T-cell (primary cell): ENCODE data around the gene SDHAF2. TPM values are rescaled to one million over a fixed set of nuclear protein-coding genes. Genes with fewer than 3 reads are reported as not detected.

Experiments
- ATAC-seq, 4 experiments: fragments of 200-7000 bp in 3 of 4; fragments of 150-1000 bp in 1 of 4; cut with Tn5 transposase; replicated peaks in 1 of 4; 1 replicate in 3 of 4; 2 replicates in 1 of 4; pipeline ENCODE4 v1.10.0; 2021; ENCODE audit warnings: moderate library complexity in 3 of 4, mild to moderate bottlenecking in 2 of 4, moderate number of reproducible peaks in 1 of 4
- CTCF ChIA-PET, 2 donors: fragments of 300-600 bp; sonication (Branson Sonifier 250); formaldehyde crosslinking; loops; one replicate each; lab custom pipeline; 2022; ENCODE audit warnings: antibody characterized with exemption in 2 of 2; lab: Charles Lee
- POLR2A ChIA-PET, 2 donors: fragments of 300-600 bp; sonication (Branson Sonifier 250); formaldehyde crosslinking; loops; one replicate each; lab custom pipeline; 2022; ENCODE audit warnings: antibody characterized with exemption in 2 of 2; lab: Charles Lee
- DNase-seq, 35 experiments: peaks; one replicate each; pipeline versions ENCODE4 v3.0.0 to v3.0.0-alpha.2; 2013 to 2023
- H3K27ac ChIP-seq: one replicate; pipeline ENCODE4 v1.5.1; 2013; ENCODE audit warnings: low read length
- H3K27me3 ChIP-seq, 2 experiments: replicated peaks in 1 of 2; 1 replicate in 1 of 2; 2 replicates in 1 of 2; pipeline versions ENCODE4 v1.6.1 to v1.7.0; 2013; ENCODE audit warnings: low read length in 1 of 2, mixed read lengths in 1 of 2; ENCODE audit not compliant: control insufficient read depth in 2 of 2, insufficient read depth in 2 of 2; ENCODE audit errors: extremely low read depth in 1 of 2
- H3K36me3 ChIP-seq, 2 donors: 1 replicate in 1 of 2; 2 replicates in 1 of 2; pipeline versions ENCODE4 v1.6.1 to v1.7.0; 2013; ENCODE audit warnings: low read length in 1 of 2; ENCODE audit not compliant: control insufficient read depth in 2 of 2, insufficient read depth in 1 of 2; ENCODE audit errors: extremely low read depth in 1 of 2
- H3K4me1 ChIP-seq, 2 experiments: 1 replicate in 1 of 2; 2 replicates in 1 of 2; pipeline versions ENCODE4 v1.6.1 to v1.7.0; 2013; ENCODE audit warnings: low read length in 2 of 2, mixed read lengths in 1 of 2; ENCODE audit not compliant: insufficient read depth in 2 of 2, control insufficient read depth in 1 of 2; ENCODE audit errors: extremely low read depth in 1 of 2
- H3K4me3 ChIP-seq, 2 donors: 1 replicate in 1 of 2; 2 replicates in 1 of 2; pipeline versions ENCODE4 v1.5.1 to v1.7.0; 2013; ENCODE audit warnings: mild to moderate bottlenecking in 2 of 2, low read length in 1 of 2, moderate library complexity in 1 of 2; ENCODE audit not compliant: control insufficient read depth in 1 of 2; ENCODE audit errors: extremely low read depth in 1 of 2
- H3K9me3 ChIP-seq: 2 replicates; pipeline ENCODE4 v1.7.0; 2013
- H3K27ac Mint-ChIP-seq, 2 donors: one replicate each; pipeline ENCODE4 v1.8.0; 2020 to 2021; ENCODE audit warnings: mild to moderate bottlenecking in 2 of 2, mixed read lengths in 2 of 2
- H3K27me3 Mint-ChIP-seq, 2 donors: one replicate each; pipeline ENCODE4 v1.8.0; 2021 to 2022; ENCODE audit warnings: mixed read lengths in 2 of 2
- H3K36me3 Mint-ChIP-seq: one replicate; pipeline ENCODE4 v1.8.0; 2021; ENCODE audit warnings: mixed read lengths
- H3K4me1 Mint-ChIP-seq, 3 donors: one replicate each; pipeline ENCODE4 v1.8.0; 2020 to 2022; ENCODE audit warnings: mixed read lengths in 3 of 3, mild to moderate bottlenecking in 1 of 3
- H3K4me3 Mint-ChIP-seq, 3 donors: one replicate each; pipeline ENCODE4 v1.8.0; 2020 to 2022; ENCODE audit warnings: mild to moderate bottlenecking in 3 of 3, mixed read lengths in 3 of 3, moderate library complexity in 3 of 3
- H3K9me3 Mint-ChIP-seq, 3 donors: one replicate each; pipeline ENCODE4 v1.8.0; 2020 to 2022; ENCODE audit warnings: mixed read lengths in 3 of 3
- WGBS: methylation state at CpG from one replicate; pipeline ENCODE4 v1.1.5; 2013; ENCODE audit warnings: missing lambda C conversion rate; ENCODE audit not compliant: insufficient coverage; 5-methylcytosine and 5-hydroxymethylcytosine counted together
- total RNA-seq, 35 experiments: library from RNA in 6 of 35; stranded (reverse) in 6 of 35; fragments of 120-200 nt in 1 of 35; gene quantifications; one replicate each; pipeline versions ENCODE4 v1.2.1 to v1.2.4 and lab custom pipeline; 2013 to 2026

The SDHAF2 gene
- total RNA-seq, 5 donors from 2014 or later (not counting 1 experiment from before 2014, with no cell fraction given) = 36.2 to 60.7 (median 56.4) TPM

GRCh38 chr11:61491736-61492395, 61.9 kb downstream of the SDHAF2 start:
- no peaks in the 10 kb centered on the region for H3K9me3 Mint-ChIP-seq
- Histone ChIP-seq H3K36me3 (peaks cover 2 to 4% of the 10 kb centered on the region in 2 donors), H3K27me3 (peaks cover 0 to 36% of the 10 kb centered on the region in 2 experiments), H3K27ac (no peak overlapping the region), H3K4me3 (no peak overlapping the region), H3K9me3 (no peaks in the 10 kb centered on the region), H3K4me1 (no peaks in the 10 kb centered on the region)
- POLR2A ChIA-PET = no interaction called here
- CTCF ChIA-PET = no interaction called here
- ATAC-seq = no peak
- DNase-seq = no peak
- H3K4me1 Mint-ChIP-seq = no peaks in the 10 kb centered on the region
- H3K4me3 Mint-ChIP-seq = no peak overlapping the region
- H3K36me3 Mint-ChIP-seq = peaks cover 8% of the 10 kb centered on the region
- no peak overlapping the region for H3K27ac Mint-ChIP-seq
- H3K27me3 Mint-ChIP-seq = no peaks in the 10 kb centered on the region
- 93% methylated on average over 6 of the region's 12 CpGs for WGBS

GRCh38 chr11:61494381-61494961, 64.5 kb downstream of the SDHAF2 start:
- Mint-ChIP-seq H3K36me3 (no peaks in the 10 kb centered on the region), H3K27ac (no peak overlapping the region), H3K4me3 (no peak overlapping the region), H3K4me1 (no peaks in the 10 kb centered on the region), H3K9me3 (no peaks in the 10 kb centered on the region), H3K27me3 (no peaks in the 10 kb centered on the region)
- DNase-seq (no peak), ATAC-seq (no peak)
- Histone ChIP-seq H3K36me3 (no peaks in the 10 kb centered on the region), H3K4me3 (no peak overlapping the region), H3K9me3 (no peaks in the 10 kb centered on the region), H3K27me3 (peaks cover 0 to 34% of the 10 kb centered on the region in 2 experiments), H3K27ac (no peak overlapping the region), H3K4me1 (no peaks in the 10 kb centered on the region)
- CTCF ChIA-PET = no interaction called here
- POLR2A ChIA-PET = no interaction called here
- WGBS = 82% methylated on average over 8 of the region's 9 CpGs

- H3K27ac Mint-ChIP-seq = no peak overlapping the region
Measured at GRCh38 chr11:61495801-61496601, 66.1 kb downstream of the SDHAF2 start.

More at GRCh38 chr11:61495801-61496601, 66.1 kb downstream of the SDHAF2 start:
- H3K9me3 ChIP-seq = no peaks in the 10 kb centered on the region
- ATAC-seq = no peak
- no peaks in the 10 kb centered on the region for H3K36me3 ChIP-seq
- 80% methylated on average over 21 of the region's 26 CpGs for WGBS
- no peak for DNase-seq
- POLR2A ChIA-PET = no interaction called here
- Mint-ChIP-seq H3K4me1 (no peaks in the 10 kb centered on the region), H3K27me3 (peaks cover 0 to 1% of the 10 kb centered on the region in 2 donors), H3K36me3 (no peaks in the 10 kb centered on the region), H3K4me3 (no peak overlapping the region), H3K9me3 (no peaks in the 10 kb centered on the region)
- no peak overlapping the region for H3K27ac ChIP-seq
- peaks cover 0 to 31% of the 10 kb centered on the region in 2 experiments for H3K27me3 ChIP-seq
- H3K4me3 ChIP-seq = no peak overlapping the region
- CTCF ChIA-PET = no interaction called here
- no peaks in the 10 kb centered on the region for H3K4me1 ChIP-seq

Other genes with a start within 250 kb of the SDHAF2 start
- gene PGA3, start 226.6 kb upstream of the SDHAF2 start, total RNA-seq = not detected
- not detected for gene PGA4, start 207.8 kb upstream of the SDHAF2 start, total RNA-seq
- gene PGA5, start 188.9 kb upstream of the SDHAF2 start, total RNA-seq = not detected
- 1 to 10 TPM in 2 of 5 donors, under 1 TPM in 3; 0.48 to 1.3 (median 0.60) TPM for gene VWCE, start 134.8 kb upstream of the SDHAF2 start, total RNA-seq
- 100 to 1,000 TPM; 165 to 186 (median 176) TPM for gene DDB1, start 97.0 kb upstream of the SDHAF2 start, total RNA-seq
- 10 to 100 TPM; 30.9 to 53.9 (median 46.6) TPM for gene TKFC, start 96.9 kb upstream of the SDHAF2 start, total RNA-seq
- 10 to 100 TPM; 34.8 to 49.1 (median 47.3) TPM for gene CYB561A3, start 68.2 kb upstream of the SDHAF2 start, total RNA-seq
- gene TMEM138, start 67.8 kb upstream of the SDHAF2 start, total RNA-seq = 10 to 100 TPM; 48.7 to 57.7 (median 56.6) TPM
- gene TMEM216, start 37.5 kb upstream of the SDHAF2 start, total RNA-seq = 10 to 100 TPM in 3 of 5 donors, 1 to 10 TPM in 2; 5.3 to 16.9 (median 12.5) TPM
- gene CPSF7, start 149 bp upstream of the SDHAF2 start, total RNA-seq = 100 to 1,000 TPM; 104 to 144 (median 117) TPM
- gene LRRC10B, start 78.6 kb downstream of the SDHAF2 start, total RNA-seq = under 1 TPM in 1 of 5 donors, not detected in 4; 0.21 TPM
- gene SYT7, start 151.0 kb downstream of the SDHAF2 start, total RNA-seq = under 1 TPM in 3 of 5 donors, not detected in 2; 0.19 to 0.26 (median 0.20) TPM